RWPE1 (cell line): ENCODE data around the gene RAB29.
A peak's percentile ranks its signal among the peaks of the same experiment; 100 is the strongest.

ENCODE experiments used
- CTCF ChIA-PET: fragments of 350-600 bp; sonication (Branson Sonifier 250); formaldehyde crosslinking; extraction: SDS; loops from one replicate; lab custom pipeline; 2021; lab: Yijun Ruan, JAX
- POLR2A ChIA-PET: fragments of 400-600 bp; formaldehyde crosslinking; extraction: SDS; loops from one replicate; lab custom pipeline; 2020; ENCODE audit warnings: antibody characterized with exemption; ENCODE audit not compliant: low non-redundant PET; lab: Yijun Ruan, JAX
- DNase-seq: peaks from one replicate; pipeline ENCODE4 v3.0.0; 2012; ENCODE audit warnings: low spot score
- H3K27ac ChIP-seq: fragments of 450-650 bp; 2 replicates; pipeline ENCODE4 v1.5.1; 2017
- CTCF ChIP-seq: fragments of 450-650 bp; conservative IDR thresholded peaks from 2 replicates; pipeline ENCODE4 v1.5.1; 2017; ENCODE audit warnings: low read depth, mild to moderate bottlenecking

The RAB29 gene

GRCh38 chr1:205800427-205800826, 25.1 kb upstream of the RAB29 start:
- H3K27ac ChIP-seq = no peak overlapping the region
- ChIA-PET CTCF (interaction anchor here (0.8 to 1.4 kb wide), 3 partner anchors 9 to 177 kb away, joined by 3 to 8 read pairs (median 7); no protein-coding TSS in a partner anchor), POLR2A (interaction anchor here (0.6 kb wide), 1 partner anchor 13 kb away, joined by 3 read pairs; the partner anchor contains the start of gene SLC41A1)
- DNase-seq = no peak
- no peak for TF ChIP-seq CTCF

- CTCF ChIA-PET = interaction anchor here (0.5 to 1.6 kb wide), 4 partner anchors 14 to 297 kb away, joined by 4 to 6 read pairs (median 4); no protein-coding TSS in a partner anchor
- no peak for TF ChIP-seq CTCF
- POLR2A ChIA-PET = no interaction called here
- no peak overlapping the region for H3K27ac ChIP-seq
- DNase-seq = peak; percentile 81
Measured at GRCh38 chr1:205798577-205798976, 23.3 kb upstream of the RAB29 start.

- no peak for DNase-seq
- CTCF ChIA-PET = interaction anchor here (1.4 to 1.5 kb wide), 2 partner anchors 122 to 180 kb away, joined by 6 to 10 read pairs; no protein-coding TSS in a partner anchor
- no peak for TF ChIP-seq CTCF
- POLR2A ChIA-PET = no interaction called here
- no peak overlapping the region for H3K27ac ChIP-seq
Measured at GRCh38 chr1:205797168-205797567, 21.9 kb upstream of the RAB29 start.

GRCh38 chr1:205794011-205794730, 18.9 kb upstream of the RAB29 start:
- H3K27ac ChIP-seq = no peak overlapping the region
- no peak for DNase-seq
- TF ChIP-seq CTCF = no peak
- ChIA-PET POLR2A (no interaction called here), CTCF (interaction anchor here (0.6 to 7.3 kb wide), 3 partner anchors 11 to 183 kb away, joined by 3 to 107 read pairs (median 6); no protein-coding TSS in a partner anchor)

- no peak for DNase-seq
- CTCF ChIA-PET = interaction anchor here (1.5 to 7.3 kb wide), 6 partner anchors 18 to 313 kb away, joined by 6 to 107 read pairs (median 18); no protein-coding TSS in a partner anchor
- no peak overlapping the region for H3K27ac ChIP-seq
- no peak for TF ChIP-seq CTCF
- POLR2A ChIA-PET = no interaction called here
Measured at GRCh38 chr1:205792961-205793673, 17.8 kb upstream of the RAB29 start.

GRCh38 chr1:205792481-205792881, 17.2 kb upstream of the RAB29 start:
- CTCF ChIA-PET = interaction anchor here (0.6 to 7.3 kb wide), 32 partner anchors 9 to 1139 kb away, joined by 3 to 107 read pairs (median 6); partner anchors contain the start of genes NUCKS1 and SLC26A9
- TF ChIP-seq CTCF = no peak
- POLR2A ChIA-PET = no interaction called here
- H3K27ac ChIP-seq = no peak overlapping the region
- no peak for DNase-seq
